GM18858 (cell line): ENCODE measurements around the gene PPM1M.

Experiments used
- ATAC-seq: cut with Tn5 transposase; IDR thresholded peaks from one replicate; pipeline ENCODE4 v1.9.1; 2021; ENCODE audit not compliant: unreplicated experiment

Gene PPM1M

GRCh38 chr3:52294320-52295150 lies 49.0 kb downstream of the PPM1M start:
- ATAC-seq, result no peak

- ATAC-seq, result no peak
Observed at GRCh38 chr3:52295671-52296208, 50.2 kb downstream of the PPM1M start.

- no peak for ATAC-seq
Observed at GRCh38 chr3:52297242-52298148, 51.9 kb downstream of the PPM1M start.

- no peak for ATAC-seq
Observed at GRCh38 chr3:52298149-52299098, 52.9 kb downstream of the PPM1M start.

GRCh38 chr3:52299247-52299878 lies 53.8 kb downstream of the PPM1M start:
- no peak for ATAC-seq
